Immature natural killer cell (primary cell): ENCODE measurements around the gene SPATA31C1. TPM values are rescaled to one million over a fixed set of nuclear protein-coding genes. Genes with fewer than 3 reads are reported as not detected.

Source experiments
- DNase-seq, 3 donors: peaks; one replicate each; pipeline ENCODE4 v3.0.0; 2022; ENCODE audit warnings: mixed read lengths in 1 of 3
- H3K27ac Mint-ChIP-seq, 6 donors: one replicate each; pipeline ENCODE4 v1.8.0; 2020; ENCODE audit warnings: mixed read lengths in 6 of 6, mild to moderate bottlenecking in 5 of 6, inconsistent platforms in 4 of 6, moderate library complexity in 3 of 6
- H3K27me3 Mint-ChIP-seq, 3 donors: one replicate each; pipeline ENCODE4 v1.8.0; 2020 to 2021; ENCODE audit warnings: low read depth in 3 of 3, mild to moderate bottlenecking in 3 of 3, mixed read lengths in 3 of 3, moderate library complexity in 3 of 3, inconsistent platforms in 1 of 3
- H3K36me3 Mint-ChIP-seq, 3 donors: one replicate each; pipeline ENCODE4 v1.8.0; 2020; ENCODE audit warnings: mixed read lengths in 3 of 3, inconsistent platforms in 2 of 3, mild to moderate bottlenecking in 2 of 3
- H3K4me1 Mint-ChIP-seq, 2 donors: one replicate each; pipeline ENCODE4 v1.8.0; 2020; ENCODE audit warnings: inconsistent platforms in 2 of 2, mild to moderate bottlenecking in 2 of 2, mixed read lengths in 2 of 2, moderate library complexity in 1 of 2
- H3K4me3 Mint-ChIP-seq, 5 donors: one replicate each; pipeline ENCODE4 v1.8.0; 2020; ENCODE audit warnings: mild to moderate bottlenecking in 5 of 5, mixed read lengths in 5 of 5, inconsistent platforms in 3 of 5, moderate library complexity in 3 of 5
- H3K9me3 Mint-ChIP-seq, 6 donors: one replicate each; pipeline ENCODE4 v1.8.0; 2020; ENCODE audit warnings: mild to moderate bottlenecking in 6 of 6, mixed read lengths in 6 of 6, inconsistent platforms in 4 of 6, moderate library complexity in 3 of 6
- polyA plus RNA-seq, 3 donors: library from polyadenylated mRNA; unstranded; fragments of 300-500 nt; fragmentation: Illumina TruSeq; gene quantifications; one replicate each; pipeline ENCODE4 v1.2.3, GENCODE V29; 2021

SPATA31C1 gene
- polyA plus RNA-seq, 3 donors from 2014 or later, result not detected

DNA sequence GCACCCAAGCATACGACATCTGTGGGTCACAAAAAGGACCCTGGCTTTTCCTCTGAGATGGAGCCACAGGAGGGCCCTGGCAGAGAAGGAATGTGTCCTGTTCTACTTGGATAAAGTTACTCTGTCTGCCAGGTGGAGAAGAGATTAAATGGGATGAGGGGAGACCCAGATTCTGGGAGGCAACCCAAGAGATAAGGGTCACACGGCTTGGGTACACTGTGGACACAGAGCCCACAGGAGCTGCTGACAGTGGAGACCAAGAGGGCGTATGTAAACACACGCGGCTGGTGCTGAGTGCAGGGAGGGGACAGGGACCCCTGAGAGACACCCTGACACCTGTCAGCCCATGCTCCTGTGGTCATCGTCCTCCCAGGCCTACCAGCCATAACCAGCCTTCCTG, 50.4 kb downstream of the SPATA31C1 start:
- no peak for DNase-seq
- Mint-ChIP-seq H3K36me3 (peaks cover 6 to 24% (median 10%) of the 10 kb centered on the region in 3 donors), H3K9me3 (no peaks in the 10 kb centered on the region), H3K4me1 (peaks cover 0 to 1% of the 10 kb centered on the region in 2 donors), H3K27ac (peak overlapping the region in 1 of 6 donors; percentile 73), H3K27me3 (peaks cover under 1 to 5% (median 3%) of the 10 kb centered on the region in 3 donors), H3K4me3 (no peak overlapping the region)

DNA sequence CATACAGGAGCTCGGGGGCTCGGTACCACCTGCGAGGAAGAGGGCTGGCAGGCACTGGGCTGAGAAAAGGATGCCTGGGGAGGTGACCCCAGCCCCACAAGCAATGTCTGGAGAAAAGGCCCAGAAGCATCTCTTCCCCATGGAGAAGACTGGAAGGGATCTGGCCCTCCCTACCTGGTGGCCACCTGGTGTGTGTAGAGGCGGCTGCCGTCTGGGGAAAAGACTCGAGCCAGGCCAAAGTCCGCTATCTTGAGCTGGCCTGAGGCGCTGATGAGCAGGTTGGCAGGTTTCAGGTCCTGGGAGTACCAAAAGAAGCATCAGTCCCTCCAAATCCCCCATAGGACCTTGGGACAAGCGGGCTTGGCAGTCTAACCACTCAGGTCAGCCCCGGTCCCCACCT, 52.8 kb downstream of the SPATA31C1 start:
- H3K9me3 Mint-ChIP-seq, result no peaks in the 10 kb centered on the region
- no peak overlapping the region for H3K27ac Mint-ChIP-seq
- no peak overlapping the region for H3K4me3 Mint-ChIP-seq
- no peak for DNase-seq
- peaks cover 7 to 17% (median 11%) of the 10 kb centered on the region in 3 donors for H3K27me3 Mint-ChIP-seq
- peaks cover 6 to 24% (median 10%) of the 10 kb centered on the region in 3 donors for H3K36me3 Mint-ChIP-seq
- peaks cover 17 to 20% of the 10 kb centered on the region in 2 donors for H3K4me1 Mint-ChIP-seq

DNA sequence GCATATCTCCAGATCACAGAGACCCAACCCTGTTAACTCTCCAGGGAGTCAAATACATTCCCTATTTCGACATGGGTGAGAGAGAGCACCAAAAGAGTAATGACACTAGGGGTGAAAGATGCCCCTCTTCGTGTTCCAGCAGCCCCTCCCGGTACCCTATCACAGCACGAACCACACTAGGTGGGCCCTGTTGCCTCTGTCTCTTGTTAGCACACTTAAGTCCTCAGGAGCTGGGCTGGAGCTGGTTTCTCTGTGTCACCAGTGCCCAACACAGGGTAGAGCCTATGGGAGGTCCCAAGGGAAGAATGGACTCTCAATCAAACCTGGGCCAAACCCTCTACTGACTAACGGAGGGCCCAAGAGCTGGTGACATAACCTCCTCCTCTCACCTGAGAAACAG, 55.4 kb downstream of the SPATA31C1 start:
- peaks cover 7 to 17% (median 11%) of the 10 kb centered on the region in 3 donors for H3K27me3 Mint-ChIP-seq
- H3K36me3 Mint-ChIP-seq, result peaks cover 0 to 14% (median 0%) of the 10 kb centered on the region in 3 donors
- H3K9me3 Mint-ChIP-seq, result no peaks in the 10 kb centered on the region
- H3K4me1 Mint-ChIP-seq, result peaks cover 17 to 20% of the 10 kb centered on the region in 2 donors
- peak overlapping the region; percentile 86 to 98 (median 96) for H3K4me3 Mint-ChIP-seq
- H3K27ac Mint-ChIP-seq, result peak overlapping the region; percentile 94 to 98 (median 96)
- DNase-seq, result no peak

Other genes starting within 250 kb of the SPATA31C1 start
- gene CTSL, start 191.8 kb upstream of the SPATA31C1 start, polyA plus RNA-seq, result under 1 TPM in 1 of 3 donors, not detected in 2; 0.49 TPM
- gene SPATA31E1, start 35.1 kb upstream of the SPATA31C1 start, polyA plus RNA-seq, result not detected
- gene CDK20, start 56.6 kb downstream of the SPATA31C1 start, polyA plus RNA-seq, result 1 to 10 TPM in 1 of 3 donors, under 1 TPM in 1, not detected in 1; 0.97 to 1.4 TPM
- gene SPATA31C2, start 220.5 kb downstream of the SPATA31C1 start, polyA plus RNA-seq, result not detected